ENCODE measurements around the gene TICAM1.
"Not testable (repeated sequence)": the region's sequence is repeated elsewhere in the genome, so short reads cannot be mapped to it uniquely, and the experiment has no call there.

Gene TICAM1

DNA sequence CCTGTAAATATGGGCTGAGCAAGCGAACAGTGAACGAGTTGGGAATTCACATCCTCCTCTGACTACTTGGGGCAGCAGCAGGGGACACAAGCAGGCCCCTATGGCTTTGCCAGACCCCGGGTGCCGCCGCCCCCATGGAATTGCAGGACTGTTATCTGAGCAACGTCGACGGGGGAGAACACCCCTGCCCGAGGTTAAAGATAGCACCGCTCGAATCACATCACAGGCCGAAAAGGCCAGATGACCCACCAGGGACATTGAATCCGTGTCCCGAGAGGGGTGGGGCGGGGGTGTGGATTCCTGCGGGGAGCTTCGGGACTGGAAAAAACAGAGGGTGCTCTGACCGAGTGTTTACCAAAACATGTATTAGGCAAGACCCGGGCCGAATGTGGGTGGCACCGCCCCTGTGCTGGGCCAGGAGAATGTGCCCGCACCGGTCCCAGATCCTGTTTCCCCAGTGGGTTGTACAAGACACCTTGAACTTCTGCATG, 30.9 kb downstream of the TICAM1 start:
- no peak overlapping the region for H3K4me3 ChIP-seq (ENCODE audit: low read length)
- no peaks in the 10 kb centered on the region for H3K4me1 ChIP-seq (ENCODE audit: control insufficient read depth, insufficient read depth, low read length)
- H3K9ac ChIP-seq (ENCODE audit: low read length): no peak overlapping the region
- no peak for DNase-seq (ENCODE audit: low read depth)
- H3K9me3 ChIP-seq (ENCODE audit: control insufficient read depth, low read length): no peaks in the 10 kb centered on the region
- H3K36me3 ChIP-seq (ENCODE audit: control insufficient read depth, insufficient read depth, low read length, severe bottlenecking): peaks cover 7% of the 10 kb centered on the region
- H3K27me3 ChIP-seq (replicated peaks; ENCODE audit: control insufficient read depth, insufficient read depth, low read length): no peaks in the 10 kb centered on the region

DNA sequence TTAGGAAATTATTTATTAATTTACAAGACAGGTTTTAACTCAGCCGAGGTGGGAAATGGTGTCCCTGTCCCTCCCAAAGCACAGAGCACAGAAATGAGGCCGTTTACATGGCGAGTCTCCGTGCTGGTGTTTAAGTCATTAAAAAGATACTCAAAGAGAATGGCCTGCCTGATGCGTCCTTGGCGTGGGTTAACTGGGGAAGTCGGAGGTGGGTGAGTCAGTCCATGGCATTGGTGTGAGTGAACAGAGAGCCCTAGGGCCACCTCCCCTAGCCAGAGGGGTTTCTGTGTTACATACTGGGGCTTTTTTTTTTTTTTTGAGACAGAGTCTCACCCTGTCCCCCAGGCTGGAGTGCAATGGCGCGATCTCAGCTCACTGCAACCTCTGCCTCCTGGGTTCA, 36.1 kb downstream of the TICAM1 start:
- DNase-seq (ENCODE audit: low read depth): no peak
- Histone ChIP-seq H3K27me3 (replicated peaks; ENCODE audit: control insufficient read depth, insufficient read depth, low read length) (no peaks in the 10 kb centered on the region), H3K36me3 (ENCODE audit: control insufficient read depth, insufficient read depth, low read length, severe bottlenecking) (peaks cover 26% of the 10 kb centered on the region), H3K9ac (ENCODE audit: low read length) (no peak overlapping the region), H3K4me3 (ENCODE audit: low read length) (no peak overlapping the region), H3K9me3 (ENCODE audit: control insufficient read depth, low read length) (no peaks in the 10 kb centered on the region), H3K4me1 (ENCODE audit: control insufficient read depth, insufficient read depth, low read length) (peaks cover 17% of the 10 kb centered on the region)

DNA sequence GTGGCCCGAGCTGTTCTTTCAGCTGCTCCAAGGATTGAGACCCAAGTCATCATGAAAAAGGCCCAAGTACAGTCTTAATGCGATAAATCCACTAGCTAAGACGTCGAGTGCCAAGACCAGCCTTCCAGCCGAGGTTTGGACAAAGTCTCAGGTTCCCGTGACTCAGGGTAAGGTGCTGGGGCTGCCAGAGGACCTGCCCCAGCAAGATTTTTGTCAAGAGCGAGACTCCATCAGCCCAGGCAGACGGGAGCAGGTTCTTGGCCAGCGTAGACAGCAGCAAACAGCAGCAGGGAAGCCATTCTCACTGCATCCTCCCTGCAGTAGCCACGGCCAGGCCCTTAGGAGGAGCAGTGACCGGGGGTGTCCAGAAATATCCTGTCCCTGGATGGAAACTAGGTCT, 36.5 kb downstream of the TICAM1 start:
- H3K36me3 ChIP-seq (ENCODE audit: control insufficient read depth, insufficient read depth, low read length, severe bottlenecking): peaks cover 26% of the 10 kb centered on the region
- peaks cover 17% of the 10 kb centered on the region for H3K4me1 ChIP-seq (ENCODE audit: control insufficient read depth, insufficient read depth, low read length)
- no peak for DNase-seq (ENCODE audit: low read depth)
- H3K9ac ChIP-seq (ENCODE audit: low read length): no peak overlapping the region
- no peak overlapping the region for H3K4me3 ChIP-seq (ENCODE audit: low read length)
- H3K9me3 ChIP-seq (ENCODE audit: control insufficient read depth, low read length): no peaks in the 10 kb centered on the region
- no peaks in the 10 kb centered on the region for H3K27me3 ChIP-seq (replicated peaks; ENCODE audit: control insufficient read depth, insufficient read depth, low read length)

DNA sequence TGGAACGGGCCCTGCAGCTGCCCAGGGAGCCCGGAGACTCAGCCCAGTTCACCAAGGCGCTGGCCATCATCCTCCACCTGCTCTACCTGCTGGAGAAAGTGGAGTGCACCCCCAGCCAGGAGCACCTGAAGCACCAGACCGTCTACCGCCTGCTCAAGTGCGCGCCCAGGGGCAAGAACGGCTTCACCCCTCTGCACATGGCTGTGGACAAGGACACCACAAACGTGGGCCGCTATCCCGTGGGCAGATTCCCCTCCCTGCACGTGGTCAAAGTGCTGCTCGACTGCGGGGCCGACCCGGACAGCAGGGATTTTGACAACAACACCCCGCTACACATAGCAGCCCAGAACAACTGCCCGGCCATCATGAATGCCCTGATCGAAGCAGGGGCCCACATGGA, 38.2 kb downstream of the TICAM1 start:
- not testable (repeated sequence) for H3K27me3 ChIP-seq (replicated peaks; ENCODE audit: control insufficient read depth, insufficient read depth, low read length); H3K4me3 ChIP-seq (ENCODE audit: low read length); DNase-seq (ENCODE audit: low read depth); H3K9ac ChIP-seq (ENCODE audit: low read length); H3K9me3 ChIP-seq (ENCODE audit: control insufficient read depth, low read length)
- Histone ChIP-seq H3K36me3 (ENCODE audit: control insufficient read depth, insufficient read depth, low read length, severe bottlenecking) (peaks cover 26% of the 10 kb centered on the region), H3K4me1 (ENCODE audit: control insufficient read depth, insufficient read depth, low read length) (peaks cover 17% of the 10 kb centered on the region)

DNA sequence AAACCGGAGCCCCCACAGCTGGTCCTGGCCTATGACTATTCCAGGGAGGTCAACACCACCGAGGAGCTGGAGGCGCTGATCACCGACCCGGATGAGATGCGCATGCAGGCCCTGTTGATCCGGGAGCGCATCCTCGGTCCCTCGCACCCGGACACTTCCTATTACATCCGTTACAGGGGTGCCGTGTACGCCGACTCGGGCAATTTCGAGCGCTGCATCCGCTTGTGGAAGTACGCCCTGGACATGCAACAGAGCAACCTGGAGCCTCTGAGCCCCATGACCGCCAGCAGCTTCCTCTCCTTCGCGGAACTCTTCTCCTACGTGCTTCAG, 38.7 kb downstream of the TICAM1 start:
- H3K9ac ChIP-seq (ENCODE audit: low read length): peak overlapping the region; percentile 94
- not testable (repeated sequence) for H3K27me3 ChIP-seq (replicated peaks; ENCODE audit: control insufficient read depth, insufficient read depth, low read length); H3K9me3 ChIP-seq (ENCODE audit: control insufficient read depth, low read length); DNase-seq (ENCODE audit: low read depth)
- peaks cover 17% of the 10 kb centered on the region for H3K4me1 ChIP-seq (ENCODE audit: control insufficient read depth, insufficient read depth, low read length)
- peaks cover 26% of the 10 kb centered on the region for H3K36me3 ChIP-seq (ENCODE audit: control insufficient read depth, insufficient read depth, low read length, severe bottlenecking)
- peak overlapping the region; percentile 90 for H3K4me3 ChIP-seq (ENCODE audit: low read length)

DNA sequence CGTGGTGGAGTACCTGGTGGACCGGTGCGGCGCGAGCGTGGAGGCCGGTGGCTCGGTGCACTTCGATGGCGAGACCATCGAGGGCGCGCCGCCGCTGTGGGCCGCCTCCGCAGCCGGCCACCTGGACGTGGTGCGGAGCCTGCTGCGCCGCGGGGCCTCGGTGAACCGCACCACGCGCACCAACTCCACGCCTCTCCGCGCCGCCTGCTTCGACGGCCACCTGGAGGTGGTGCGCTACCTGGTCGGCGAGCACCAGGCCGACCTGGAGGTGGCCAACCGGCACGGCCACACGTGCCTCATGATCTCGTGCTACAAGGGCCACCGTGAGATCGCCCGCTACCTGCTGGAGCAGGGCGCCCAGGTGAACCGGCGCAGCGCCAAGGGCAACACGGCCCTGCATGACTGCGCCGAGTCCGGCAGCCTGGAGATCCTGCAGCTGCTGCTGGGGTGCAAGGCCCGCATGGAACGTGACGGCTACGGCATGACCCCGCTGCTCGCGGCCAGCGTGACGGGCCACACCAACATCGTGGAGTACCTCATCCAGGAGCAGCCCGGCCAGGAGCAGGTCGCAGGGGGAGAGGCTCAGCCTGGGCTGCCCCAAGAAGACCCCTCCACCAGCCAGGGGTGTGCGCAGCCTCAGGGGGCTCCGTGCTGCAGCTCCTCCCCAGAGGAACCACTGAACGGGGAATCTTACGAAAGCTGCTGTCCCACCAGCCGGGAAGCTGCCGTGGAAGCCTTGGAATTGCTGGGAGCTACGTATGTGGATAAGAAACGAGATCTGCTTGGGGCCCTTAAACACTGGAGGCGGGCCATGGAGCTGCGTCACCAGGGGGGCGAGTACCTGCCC, 39.3 kb downstream of the TICAM1 start:
- H3K36me3 ChIP-seq (ENCODE audit: control insufficient read depth, insufficient read depth, low read length, severe bottlenecking): peaks cover 26% of the 10 kb centered on the region
- DNase-seq (ENCODE audit: low read depth): not testable (repeated sequence)

DNA sequence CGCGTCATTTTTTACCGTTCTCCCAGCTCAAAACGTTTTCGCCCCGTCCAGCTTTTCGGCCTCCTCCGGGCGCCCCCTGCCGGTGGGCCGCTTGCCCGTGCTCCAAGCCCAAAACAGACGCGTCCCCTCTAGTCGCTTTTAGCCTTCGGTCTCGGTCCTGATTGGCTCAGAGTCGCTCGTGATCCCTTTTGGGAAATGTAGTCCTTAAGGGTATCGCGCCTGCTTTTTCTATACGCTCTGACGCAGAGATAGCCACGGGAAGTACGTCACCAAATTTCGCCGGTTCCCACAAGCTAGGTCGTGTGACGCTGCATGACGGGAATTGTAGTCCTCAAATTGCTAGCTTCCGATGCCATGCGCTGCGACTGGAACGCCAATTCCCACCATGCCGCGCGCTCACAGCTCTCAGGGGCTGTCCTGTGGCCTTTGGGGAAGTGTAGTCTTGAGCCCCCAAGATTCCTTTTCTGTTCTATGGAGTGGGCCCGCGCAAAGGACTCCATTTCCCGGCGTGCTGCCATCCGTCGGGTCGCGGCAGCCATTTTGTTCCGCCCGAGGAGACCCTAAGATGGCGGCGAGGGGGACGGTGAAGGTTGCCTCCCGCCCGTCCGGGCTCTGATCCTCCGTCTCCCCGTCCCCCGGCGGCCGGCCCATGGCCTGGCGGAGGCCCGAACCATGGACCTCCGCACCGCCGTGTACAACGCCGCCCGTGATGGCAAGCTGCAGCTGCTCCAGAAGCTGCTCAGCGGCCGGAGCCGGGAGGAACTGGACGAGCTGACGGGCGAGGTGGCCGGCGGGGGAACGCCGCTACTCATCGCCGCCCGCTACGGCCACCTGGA, 40.1 kb downstream of the TICAM1 start, which contains the start of gene FEM1A:
Gene FEM1A (plus strand): TSS at position 552 of the 836 bp plus-strand sequence. CDS start 121 bp downstream, at position 673.
- Histone ChIP-seq H3K9me3 (ENCODE audit: control insufficient read depth, low read length) (no peaks in the 10 kb centered on the region), H3K9ac (ENCODE audit: low read length) (peak within 1 kb of the TSS; percentile 94), H3K36me3 (ENCODE audit: control insufficient read depth, insufficient read depth, low read length, severe bottlenecking) (peaks cover 22% of the 10 kb centered on the region), H3K4me3 (ENCODE audit: low read length) (peak within 1 kb of the TSS; percentile 90), H3K4me1 (ENCODE audit: control insufficient read depth, insufficient read depth, low read length) (peaks cover 17% of the 10 kb centered on the region), H3K27me3 (replicated peaks; ENCODE audit: control insufficient read depth, insufficient read depth, low read length) (no peaks in the 10 kb centered on the region)
- peak; percentile 100 for DNase-seq (ENCODE audit: low read depth)

More for the DNA sequence above, 39.3 kb downstream of the TICAM1 start:
- Histone ChIP-seq H3K9ac (ENCODE audit: low read length) (peak overlapping the region; percentile 94), H3K4me1 (ENCODE audit: control insufficient read depth, insufficient read depth, low read length) (peaks cover 17% of the 10 kb centered on the region), H3K4me3 (ENCODE audit: low read length) (peak overlapping the region; percentile 90)
- not testable (repeated sequence) for H3K9me3 ChIP-seq (ENCODE audit: control insufficient read depth, low read length); H3K27me3 ChIP-seq (replicated peaks; ENCODE audit: control insufficient read depth, insufficient read depth, low read length)

DNA sequence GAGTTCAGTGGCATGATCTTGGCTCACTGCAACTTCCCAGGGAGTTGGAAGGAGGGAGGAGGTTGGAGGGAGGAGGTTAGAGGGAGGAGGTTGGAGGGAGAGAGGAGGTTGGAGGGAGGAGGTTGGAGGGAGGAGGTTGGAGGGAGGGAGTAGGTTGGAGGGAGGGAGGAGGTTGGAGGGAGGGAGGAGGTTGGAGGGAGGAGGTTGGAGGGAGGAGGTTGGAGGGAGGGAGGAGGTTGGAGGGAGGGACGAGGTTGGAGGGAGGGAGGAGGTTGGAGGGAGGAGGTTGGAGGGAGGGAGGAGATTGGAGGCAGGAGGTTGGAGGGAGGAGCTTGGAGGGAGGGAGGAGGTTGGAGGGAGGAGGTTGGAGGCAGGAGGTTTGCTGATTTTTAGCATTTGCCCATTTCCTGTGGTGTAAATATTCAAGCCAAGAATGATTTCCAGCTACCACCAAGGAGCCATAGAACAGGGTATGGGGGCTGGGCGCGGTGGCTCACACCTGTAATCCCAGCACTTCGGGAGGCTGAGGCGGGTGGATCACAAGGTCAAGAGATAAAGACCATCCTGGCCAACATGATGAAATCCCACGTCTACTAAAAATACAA, 45.0 kb downstream of the TICAM1 start:
- not testable (repeated sequence) for H3K9ac ChIP-seq (ENCODE audit: low read length); H3K4me1 ChIP-seq (ENCODE audit: control insufficient read depth, insufficient read depth, low read length); H3K9me3 ChIP-seq (ENCODE audit: control insufficient read depth, low read length); H3K36me3 ChIP-seq (ENCODE audit: control insufficient read depth, insufficient read depth, low read length, severe bottlenecking); H3K27me3 ChIP-seq (replicated peaks; ENCODE audit: control insufficient read depth, insufficient read depth, low read length); DNase-seq (ENCODE audit: low read depth); H3K4me3 ChIP-seq (ENCODE audit: low read length)

DNA sequence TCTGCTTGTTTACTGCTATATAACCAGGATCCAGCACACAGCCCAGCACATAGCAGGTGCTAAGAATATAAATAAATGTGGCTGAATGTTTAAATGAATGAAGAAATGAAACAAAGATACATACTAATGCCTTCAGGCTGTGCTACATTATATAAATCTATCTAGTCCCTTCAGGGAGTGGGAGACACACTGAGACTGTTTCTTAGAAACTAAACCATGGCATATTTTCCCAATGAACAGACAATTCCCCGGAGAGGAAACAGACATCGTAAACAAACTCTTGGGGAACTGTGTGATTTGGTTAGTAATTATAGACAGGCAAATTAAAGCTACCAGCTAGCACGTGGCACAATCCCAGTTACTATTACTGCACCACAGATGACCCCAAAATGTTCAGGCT, 49.7 kb downstream of the TICAM1 start:
- H3K9me3 ChIP-seq (ENCODE audit: control insufficient read depth, low read length): peaks cover 4% of the 10 kb centered on the region
- H3K4me3 ChIP-seq (ENCODE audit: low read length): no peak overlapping the region
- DNase-seq (ENCODE audit: low read depth): no peak
- no peaks in the 10 kb centered on the region for H3K4me1 ChIP-seq (ENCODE audit: control insufficient read depth, insufficient read depth, low read length)
- H3K9ac ChIP-seq (ENCODE audit: low read length): no peak overlapping the region
- no peaks in the 10 kb centered on the region for H3K36me3 ChIP-seq (ENCODE audit: control insufficient read depth, insufficient read depth, low read length, severe bottlenecking)
- peaks cover 12% of the 10 kb centered on the region for H3K27me3 ChIP-seq (replicated peaks; ENCODE audit: control insufficient read depth, insufficient read depth, low read length)

DNA sequence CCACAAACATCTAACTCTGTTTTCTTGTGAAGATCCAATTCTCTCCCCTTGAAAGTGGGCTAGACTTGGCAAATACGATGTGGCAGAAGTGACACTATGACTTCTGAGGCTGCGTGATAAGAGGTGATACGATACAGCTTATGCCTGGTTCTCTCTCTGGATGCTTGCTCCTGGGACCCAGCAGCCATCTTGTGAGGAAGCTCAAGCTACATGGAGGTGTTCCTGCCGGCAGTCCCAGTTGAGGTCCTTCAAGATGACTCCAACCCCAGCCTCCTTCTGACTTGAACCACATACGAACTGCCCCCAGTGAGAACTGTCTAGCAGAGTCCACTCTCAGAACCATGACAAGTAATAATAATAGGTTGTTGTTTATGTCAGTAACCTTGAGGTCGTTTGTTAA, 50.7 kb downstream of the TICAM1 start:
- Histone ChIP-seq H3K4me3 (ENCODE audit: low read length) (no peak overlapping the region), H3K27me3 (replicated peaks; ENCODE audit: control insufficient read depth, insufficient read depth, low read length) (peaks cover 17% of the 10 kb centered on the region), H3K9ac (ENCODE audit: low read length) (no peak overlapping the region), H3K36me3 (ENCODE audit: control insufficient read depth, insufficient read depth, low read length, severe bottlenecking) (no peaks in the 10 kb centered on the region), H3K4me1 (ENCODE audit: control insufficient read depth, insufficient read depth, low read length) (no peaks in the 10 kb centered on the region), H3K9me3 (ENCODE audit: control insufficient read depth, low read length) (peaks cover 4% of the 10 kb centered on the region)
- DNase-seq (ENCODE audit: low read depth): no peak

DNA sequence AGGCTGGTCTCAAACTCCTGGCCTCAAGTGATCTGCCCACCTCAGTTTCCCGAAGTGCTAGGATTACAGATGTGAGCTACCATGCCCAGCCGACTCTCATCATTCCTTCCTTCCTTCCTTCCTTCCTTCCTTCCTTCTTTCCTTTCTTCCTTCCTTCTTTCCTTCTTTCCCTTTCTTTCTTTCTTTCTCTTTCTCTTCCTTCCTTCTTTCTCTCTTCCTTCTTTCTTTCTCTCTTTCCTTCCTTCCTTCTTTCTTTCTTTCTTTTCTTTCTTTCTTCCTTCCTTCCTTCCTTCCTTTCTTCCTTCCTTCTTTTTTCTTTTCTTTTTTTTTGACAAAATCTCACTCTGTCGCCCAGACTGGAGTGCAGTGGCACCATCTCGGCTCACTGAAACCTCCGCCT, 53.4 kb downstream of the TICAM1 start:
- not testable (repeated sequence) for H3K4me3 ChIP-seq (ENCODE audit: low read length); H3K9ac ChIP-seq (ENCODE audit: low read length); H3K36me3 ChIP-seq (ENCODE audit: control insufficient read depth, insufficient read depth, low read length, severe bottlenecking); H3K9me3 ChIP-seq (ENCODE audit: control insufficient read depth, low read length); DNase-seq (ENCODE audit: low read depth); H3K4me1 ChIP-seq (ENCODE audit: control insufficient read depth, insufficient read depth, low read length)
- peaks cover 25% of the 10 kb centered on the region for H3K27me3 ChIP-seq (replicated peaks; ENCODE audit: control insufficient read depth, insufficient read depth, low read length)

All from adipocyte (in vitro differentiated cells).